Body of pancreas (tissue), 4 donors: Measurements from ENCODE around the gene ARSB. TPM values are rescaled to one million over a fixed set of nuclear protein-coding genes. Genes with fewer than 3 reads are reported as not detected.

Experiments
- ATAC-seq: fragments of 150-250 bp; one replicate; pipeline ENCODE4 v1.9.1; 2016
- DNase-seq, 4 donors: peaks; one replicate each; pipeline ENCODE4 v3.0.0-alpha.2; 2019
- H3K27ac ChIP-seq, 4 donors: fragments of 200-600 bp; sonication (generic); 1 replicate in 3 of 4; 2 replicates in 1 of 4; pipeline versions ENCODE4 v1.5.1 to v1.6.1; 2016 to 2019; ENCODE audit warnings: mild to moderate bottlenecking in 1 of 4, mixed read lengths in 1 of 4, moderate library complexity in 1 of 4
- H3K27me3 ChIP-seq, 2 donors: fragments of 200-600 bp; sonication (generic); one replicate each; pipeline ENCODE4 v1.6.0; 2016; ENCODE audit warnings: mild to moderate bottlenecking in 1 of 2
- H3K36me3 ChIP-seq, 2 donors: fragments of 200-600 bp; sonication (generic); replicated peaks in 1 of 2; 2 replicates each; pipeline ENCODE4 v1.5.1; 2016; ENCODE audit warnings: low read depth in 2 of 2; ENCODE audit not compliant: insufficient read depth in 1 of 2
- H3K4me1 ChIP-seq: fragments of 200-600 bp; sonication (generic); one replicate; pipeline ENCODE4 v1.6.0; 2016
- H3K4me3 ChIP-seq, 2 donors: fragments of 200-600 bp; sonication (generic); 1 replicate in 1 of 2; 2 replicates in 1 of 2; pipeline ENCODE4 v1.5.1; 2016 to 2019
- H3K9me3 ChIP-seq, 3 donors: fragments of 200-600 bp; sonication (generic); 1 replicate in 2 of 3; 2 replicates in 1 of 3; pipeline ENCODE4 v1.5.1; 2016
- POLR2A ChIP-seq, 3 donors: fragments of 450-650 bp; IDR thresholded peaks; one replicate each; pipeline ENCODE4 v1.6.1; 2016; ENCODE audit warnings: antibody characterized with exemption in 3 of 3, mild to moderate bottlenecking in 2 of 3
- WGBS, 2 donors: methylation state at CpG; one replicate each; pipeline ENCODE4 v1.1.5; 2017; 5-methylcytosine and 5-hydroxymethylcytosine counted together
- intact Hi-C: fragments of 100-400 bp; cut with DNase I; formaldehyde crosslinking; loops from one replicate; pipeline ENCODE4 v1.15.1; 2023
- total RNA-seq, 2 donors: library from RNA; depleted of rRNA; stranded (reverse); fragments of >200 nt; gene quantifications; one replicate each; pipeline ENCODE4 v1.1.0, GENCODE V29; 2016
- TF ChIP-seq, protein P1 (sequence below), 7 experiments: fragments of 450-650 bp in 4 of 7; fragments of 200-600 bp in 3 of 7; sonication (generic) in 3 of 7; IDR thresholded peaks; one replicate each; pipeline ENCODE4 v1.5.1; 2016 to 2019; ENCODE audit warnings: antibody characterized with exemption in 7 of 7

ARSB gene
- total RNA-seq, 2 donors from 2014 or later: 9.9 to 12.2 TPM

GRCh38 chr5:78845470-78845869, 139.6 kb downstream of the ARSB start:
- no peaks in the 10 kb centered on the region for H3K27me3 ChIP-seq
- intact Hi-C loops: no loop called here
- no peak for DNase-seq
- no peak for TF ChIP-seq POLR2A (IDR thresholded peaks at IDR 0.05)
- no peak for ATAC-seq
- H3K36me3 ChIP-seq: no peaks in the 10 kb centered on the region
- 87 to 91% methylated on average over 3 of the region's 3 CpGs for WGBS, 2 donors
- H3K9me3 ChIP-seq: no peaks in the 10 kb centered on the region
- no peaks in the 10 kb centered on the region for H3K4me1 ChIP-seq
- no peak overlapping the region for H3K4me3 ChIP-seq
- no peak overlapping the region for H3K27ac ChIP-seq

- Histone ChIP-seq H3K4me1 (no peaks in the 10 kb centered on the region), H3K27me3 (no peaks in the 10 kb centered on the region), H3K27ac (no peak overlapping the region), H3K9me3 (no peaks in the 10 kb centered on the region), H3K36me3 (no peaks in the 10 kb centered on the region), H3K4me3 (no peak overlapping the region)
- ATAC-seq (no peak), DNase-seq (no peak)
- TF ChIP-seq, protein P1, sequence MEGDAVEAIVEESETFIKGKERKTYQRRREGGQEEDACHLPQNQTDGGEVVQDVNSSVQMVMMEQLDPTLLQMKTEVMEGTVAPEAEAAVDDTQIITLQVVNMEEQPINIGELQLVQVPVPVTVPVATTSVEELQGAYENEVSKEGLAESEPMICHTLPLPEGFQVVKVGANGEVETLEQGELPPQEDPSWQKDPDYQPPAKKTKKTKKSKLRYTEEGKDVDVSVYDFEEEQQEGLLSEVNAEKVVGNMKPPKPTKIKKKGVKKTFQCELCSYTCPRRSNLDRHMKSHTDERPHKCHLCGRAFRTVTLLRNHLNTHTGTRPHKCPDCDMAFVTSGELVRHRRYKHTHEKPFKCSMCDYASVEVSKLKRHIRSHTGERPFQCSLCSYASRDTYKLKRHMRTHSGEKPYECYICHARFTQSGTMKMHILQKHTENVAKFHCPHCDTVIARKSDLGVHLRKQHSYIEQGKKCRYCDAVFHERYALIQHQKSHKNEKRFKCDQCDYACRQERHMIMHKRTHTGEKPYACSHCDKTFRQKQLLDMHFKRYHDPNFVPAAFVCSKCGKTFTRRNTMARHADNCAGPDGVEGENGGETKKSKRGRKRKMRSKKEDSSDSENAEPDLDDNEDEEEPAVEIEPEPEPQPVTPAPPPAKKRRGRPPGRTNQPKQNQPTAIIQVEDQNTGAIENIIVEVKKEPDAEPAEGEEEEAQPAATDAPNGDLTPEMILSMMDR (IDR thresholded peaks at IDR 0.05): no peak
- TF ChIP-seq POLR2A (IDR thresholded peaks at IDR 0.05): no peak
- intact Hi-C loops: no loop called here
- 81 to 94% methylated on average over 1 of the region's 1 CpG for WGBS, 2 donors
Observed at GRCh38 chr5:78843436-78843835, 141.7 kb downstream of the ARSB start.

DNA sequence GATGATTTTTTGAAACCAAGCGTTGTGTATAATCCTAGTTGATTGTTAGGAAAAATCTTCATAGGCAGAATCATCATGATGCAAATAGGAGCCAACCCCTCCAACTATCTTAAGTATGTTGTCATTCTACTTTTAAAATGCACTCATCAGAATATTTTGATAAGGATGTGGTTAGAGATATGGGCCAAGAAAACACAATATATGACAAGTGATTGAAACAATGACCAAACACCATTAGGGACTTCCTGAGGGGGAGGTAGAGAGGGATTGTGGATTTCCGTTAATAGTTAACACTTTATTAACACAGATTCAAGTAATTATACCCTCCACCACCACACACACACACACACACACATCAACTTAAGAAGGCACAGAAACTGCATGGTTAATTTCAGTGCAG, 143.3 kb downstream of the ARSB start:
- Histone ChIP-seq H3K27me3 (no peaks in the 10 kb centered on the region), H3K4me1 (no peaks in the 10 kb centered on the region), H3K36me3 (no peaks in the 10 kb centered on the region), H3K4me3 (no peak overlapping the region), H3K9me3 (no peaks in the 10 kb centered on the region), H3K27ac (no peak overlapping the region)
- intact Hi-C loops: no loop called here
- DNase-seq: no peak
- 72 to 87% methylated on average over 2 of the region's 2 CpGs for WGBS, 2 donors
- ATAC-seq: no peak
- TF ChIP-seq, protein P1 (IDR thresholded peaks at IDR 0.05): no peak
- no peak for TF ChIP-seq POLR2A (IDR thresholded peaks at IDR 0.05)

GRCh38 chr5:78838753-78839152, 146.4 kb downstream of the ARSB start:
- no peak overlapping the region for H3K27ac ChIP-seq
- ATAC-seq (no peak), DNase-seq (no peak)
- 82 to 90% methylated on average over 3 of the region's 3 CpGs for WGBS, 2 donors
- no peaks in the 10 kb centered on the region for H3K27me3 ChIP-seq
- H3K36me3 ChIP-seq: no peaks in the 10 kb centered on the region
- H3K9me3 ChIP-seq: no peaks in the 10 kb centered on the region
- TF ChIP-seq, protein P1 (IDR thresholded peaks at IDR 0.05): no peak
- TF ChIP-seq POLR2A (IDR thresholded peaks at IDR 0.05): no peak
- H3K4me3 ChIP-seq: no peak overlapping the region
- H3K4me1 ChIP-seq: no peaks in the 10 kb centered on the region
- intact Hi-C loops: no loop called here

- Histone ChIP-seq H3K27me3 (no peaks in the 10 kb centered on the region), H3K27ac (no peak overlapping the region), H3K9me3 (no peaks in the 10 kb centered on the region), H3K36me3 (no peaks in the 10 kb centered on the region), H3K4me1 (no peaks in the 10 kb centered on the region), H3K4me3 (no peak overlapping the region)
- ATAC-seq (no peak), DNase-seq (no peak)
- TF ChIP-seq, protein P1 (IDR thresholded peaks at IDR 0.05): no peak
- TF ChIP-seq POLR2A (IDR thresholded peaks at IDR 0.05): no peak
- WGBS, 2 donors: 90 to 91% methylated on average over 5 of the region's 5 CpGs
- intact Hi-C loops: no loop called here
Observed at GRCh38 chr5:78837836-78838235, 147.3 kb downstream of the ARSB start.
